H1 (cell line): ENCODE results near the gene NOD2. TPM values are rescaled to one million over a fixed set of nuclear protein-coding genes. Genes with fewer than 3 reads are reported as not detected.

Source experiments
- CTCF ChIA-PET: fragments of 300-600 bp; sonication (Branson Sonifier 250); formaldehyde crosslinking; loops from one replicate; lab custom pipeline; 2021; ENCODE audit not compliant: partially characterized antibody; lab: Charles Lee
- POLR2A ChIA-PET: fragments of 300-600 bp; sonication (Branson Sonifier 250); formaldehyde crosslinking; loops from one replicate; lab custom pipeline; 2021; ENCODE audit warnings: inconsistent platforms; ENCODE audit not compliant: partially characterized antibody; lab: Charles Lee
- DNase-seq, 2 experiments: peaks; one replicate each; pipeline versions ENCODE4 v3.0.0 to v3.0.0-alpha.2; 2010 to 2022; ENCODE audit warnings: low spot score in 2 of 2, low read depth in 1 of 2, mixed read lengths in 1 of 2
- FAIRE-seq: peaks from 2 replicates; lab custom pipeline; 2011; peaks lifted over from hg19 to GRCh38; lab: Jason Lieb, UNC
- H2AFZ ChIP-seq: 2 replicates; pipeline ENCODE4 v1.8.1; 2012; ENCODE audit warnings: low read length, inconsistent platforms
- H2AK5ac ChIP-seq: 2 replicates; pipeline ENCODE4 v1.6.1; 2013; ENCODE audit warnings: low read depth, low read length
- H2BK120ac ChIP-seq: replicated peaks from 2 replicates; pipeline ENCODE3; 2013; ENCODE audit warnings: low read depth, low read length, inconsistent platforms
- H2BK12ac ChIP-seq: 2 replicates; pipeline ENCODE4 v1.6.1; 2013; ENCODE audit warnings: low read depth, low read length
- H2BK15ac ChIP-seq: 2 replicates; pipeline ENCODE4 v1.6.1; 2013; ENCODE audit warnings: low read length
- H2BK20ac ChIP-seq: 2 replicates; pipeline ENCODE4 v1.6.1; 2013; ENCODE audit warnings: low read length
- H2BK5ac ChIP-seq: 2 replicates; pipeline ENCODE4 v1.6.1; 2013; ENCODE audit warnings: low read depth, low read length
- H3K14ac ChIP-seq: 2 replicates; pipeline ENCODE4 v1.6.1; 2013; ENCODE audit warnings: inconsistent platforms; ENCODE audit not compliant: insufficient read length
- H3K18ac ChIP-seq: 2 replicates; pipeline ENCODE4 v1.6.1; 2013; ENCODE audit warnings: low read length; ENCODE audit errors: extremely low read depth
- H3K23ac ChIP-seq: 2 replicates; pipeline ENCODE4 v1.6.1; 2013; ENCODE audit warnings: inconsistent platforms; ENCODE audit not compliant: insufficient read length
- H3K23me2 ChIP-seq: 2 replicates; pipeline ENCODE4 v1.6.1; 2013; ENCODE audit warnings: low read depth, low read length
- H3K27ac ChIP-seq: 2 replicates; pipeline ENCODE4 v1.6.1; 2011; ENCODE audit warnings: low read depth, low read length, inconsistent platforms
- H3K27me3 ChIP-seq, 4 experiments: replicated peaks in 1 of 4; 1 replicate in 1 of 4; 2 replicates in 3 of 4; pipeline versions ENCODE4 v1.6.1 to v1.8.1; 2011 to 2013; ENCODE audit warnings: low read length in 3 of 4, mild to moderate bottlenecking in 3 of 4, inconsistent platforms in 2 of 4, mixed read lengths in 2 of 4, moderate library complexity in 1 of 4; ENCODE audit not compliant: control insufficient read depth in 3 of 4, insufficient read depth in 3 of 4; ENCODE audit errors: extremely low read depth in 1 of 4
- H3K36me3 ChIP-seq, 4 experiments: 2 replicates each; pipeline versions ENCODE4 v1.6.1 to v1.8.1; 2011 to 2013; ENCODE audit warnings: mild to moderate bottlenecking in 4 of 4, low read length in 3 of 4, moderate library complexity in 2 of 4, control low read depth in 1 of 4, inconsistent platforms in 1 of 4; ENCODE audit not compliant: insufficient read depth in 4 of 4, control insufficient read depth in 2 of 4
- H3K4ac ChIP-seq: replicated peaks from 2 replicates; pipeline ENCODE3; 2013; ENCODE audit warnings: low read length, low read depth, mixed read lengths, inconsistent platforms; ENCODE audit not compliant: insufficient read length
- H3K4me1 ChIP-seq, 4 experiments: replicated peaks in 1 of 4; 1 replicate in 1 of 4; 2 replicates in 3 of 4; pipeline versions ENCODE4 v1.6.1 to v1.8.1; 2011 to 2013; ENCODE audit warnings: low read length in 3 of 4, inconsistent platforms in 2 of 4, mixed read lengths in 1 of 4; ENCODE audit not compliant: insufficient read depth in 4 of 4, control insufficient read depth in 3 of 4
- H3K4me2 ChIP-seq, 2 experiments: 2 replicates each; pipeline versions ENCODE4 v1.6.1 to v1.8.1; 2011 to 2013; ENCODE audit warnings: low read depth in 2 of 2, low read length in 2 of 2, control low read depth in 1 of 2, inconsistent platforms in 1 of 2, mild to moderate bottlenecking in 1 of 2; ENCODE audit not compliant: insufficient read depth in 1 of 2
- H3K4me3 ChIP-seq, 4 experiments: fragments of 200-600, 300-600 bp in 1 of 4; sonication (generic), shearing (Covaris generic), sonication (Bioruptor Twin) in 1 of 4; 2 replicates each; pipeline versions ENCODE4 v1.5.1 to v1.8.1; 2011 to 2016; ENCODE audit warnings: low read length in 4 of 4, low read depth in 3 of 4, control low read depth in 2 of 4, inconsistent platforms in 2 of 4, mild to moderate bottlenecking in 2 of 4, mixed read lengths in 1 of 4, moderate library complexity in 1 of 4; ENCODE audit not compliant: insufficient read depth in 2 of 4; ENCODE audit errors: extremely low read depth in 1 of 4
- H3K56ac ChIP-seq: replicated peaks from 2 replicates; pipeline ENCODE3; 2013; ENCODE audit warnings: low read depth, mild to moderate bottlenecking, mixed read lengths, low read length, inconsistent platforms; ENCODE audit not compliant: insufficient read length
- H3K79me1 ChIP-seq: 2 replicates; pipeline ENCODE4 v1.6.1; 2013; ENCODE audit warnings: low read depth, low read length, control low read depth
- H3K79me2 ChIP-seq, 2 experiments: 2 replicates each; pipeline versions ENCODE4 v1.6.1 to v1.8.1; 2012 to 2013; ENCODE audit warnings: low read length in 2 of 2, mild to moderate bottlenecking in 2 of 2, inconsistent platforms in 1 of 2; ENCODE audit not compliant: insufficient read depth in 2 of 2, control insufficient read depth in 1 of 2
- H3K9ac ChIP-seq, 4 experiments: replicated peaks in 1 of 4; 1 replicate in 1 of 4; 2 replicates in 3 of 4; pipeline versions ENCODE4 v1.6.1 to v1.8.1; 2011 to 2013; ENCODE audit warnings: low read depth in 3 of 4, low read length in 3 of 4, control low read depth in 2 of 4, mild to moderate bottlenecking in 2 of 4, moderate library complexity in 2 of 4, inconsistent platforms in 1 of 4; ENCODE audit errors: extremely low read depth in 1 of 4
- H3K9me3 ChIP-seq, 2 experiments: 2 replicates each; pipeline versions ENCODE4 v1.6.1 to v1.8.1; 2012 to 2013; ENCODE audit warnings: mild to moderate bottlenecking in 2 of 2, moderate library complexity in 2 of 2, control low read depth in 1 of 2, inconsistent platforms in 1 of 2, low read depth in 1 of 2, low read length in 1 of 2, mixed read lengths in 1 of 2; ENCODE audit not compliant: insufficient read depth in 2 of 2
- H4K20me1 ChIP-seq, 2 experiments: replicated peaks in 1 of 2; 2 replicates each; pipeline versions ENCODE3 to v1.8.1; 2011 to 2013; ENCODE audit warnings: inconsistent platforms in 2 of 2, low read length in 2 of 2, mild to moderate bottlenecking in 1 of 2; ENCODE audit not compliant: insufficient read depth in 2 of 2, control insufficient read depth in 1 of 2
- H4K5ac ChIP-seq: 2 replicates; pipeline ENCODE4 v1.6.1; 2013; ENCODE audit warnings: low read length, low read depth, mixed read lengths, inconsistent platforms; ENCODE audit not compliant: insufficient read length
- H4K8ac ChIP-seq: 2 replicates; pipeline ENCODE4 v1.8.0; 2013; ENCODE audit warnings: mild to moderate bottlenecking, moderate library complexity, low read length, inconsistent platforms; ENCODE audit not compliant: insufficient read depth; ENCODE audit errors: extremely low read depth
- H4K91ac ChIP-seq: replicated peaks from 2 replicates; pipeline ENCODE3; 2013; ENCODE audit warnings: low read length, mixed read lengths, inconsistent platforms; ENCODE audit not compliant: insufficient read length
- CTCF ChIP-seq, 3 experiments: IDR thresholded peaks; 1 replicate in 2 of 3; 2 replicates in 1 of 3; pipeline versions ENCODE4 v1.5.1 to v1.6.1; 2011; ENCODE audit warnings: low read length in 3 of 3, mild to moderate bottlenecking in 3 of 3, inconsistent platforms in 2 of 3, low read depth in 1 of 3, moderate library complexity in 1 of 3; ENCODE audit not compliant: insufficient read depth in 1 of 3; ENCODE audit errors: control extremely low read depth in 1 of 3
- NANOG ChIP-seq: IDR thresholded peaks from 2 replicates; pipeline ENCODE4 v1.6.1; 2011; ENCODE audit warnings: low read length, low read depth, mild to moderate bottlenecking, inconsistent platforms; ENCODE audit not compliant: insufficient read depth, poor library complexity, severe bottlenecking
- WGBS, 2 experiments: shearing (Covaris generic) in 1 of 2; methylation state at CpG; one replicate each; pipeline versions ENCODE4 v1.1.6 to v1.1.7; 2013 to 2015; ENCODE audit warnings: low lambda C conversion rate in 2 of 2, mixed read lengths in 2 of 2, inconsistent platforms in 1 of 2, low coverage in 1 of 2, missing lambda C conversion rate in 1 of 2; ENCODE audit not compliant: insufficient replicate concordance in 2 of 2, insufficient coverage in 1 of 2, insufficient read length in 1 of 2; ENCODE audit errors: extremely low coverage in 1 of 2, missing lambda C conversion rate in 1 of 2; 5-methylcytosine and 5-hydroxymethylcytosine counted together
- polyA plus RNA-seq, 7 experiments: library from polyadenylated mRNA; depleted of rRNA in 3 of 7; stranded (reverse) in 5 of 7; unstranded in 2 of 7; fragments of >200 nt in 5 of 7; fragments of 200-250 nt in 2 of 7; gene quantifications; 1 replicate in 5 of 7; 2 replicates in 1 of 7; 4 replicates in 1 of 7; pipeline versions ENCODE4 v1.2.1 to v1.2.3, GENCODE V29; 2011 to 2013; ENCODE audit warnings: missing spikeins in 2 of 7, mixed read lengths in 2 of 7
- total RNA-seq: library from RNA; stranded (reverse); fragmentation: NEBNext Ultra II Directional; extraction: Animal tissue kit (Norgen Biotek cat#: 25700); gene quantifications from 2 replicates; pipeline ENCODE4 v1.2.1, GENCODE V29; 2021

The NOD2 gene
- total and polyA plus RNA-seq, 2 of the 8 experiments (the other 6 are each of a cell fraction or from before 2014, with no cell fraction given) = 0.37 to 0.42 TPM

GRCh38 chr16:50673496-50674275, 19.7 kb upstream of the NOD2 start:
- no peak overlapping the region for H4K91ac ChIP-seq
- TF ChIP-seq CTCF (IDR thresholded peaks at IDR 0.05; ENCODE audit: control extremely low read depth in 1 of 3, insufficient read depth in 1 of 3, low read depth in 1 of 3, low read length in 3 of 3) (0 out of 4 replicates have a peak, but pooled peaks of 1 of the 3 experiments have one; percentile 0), NANOG (no peak)
- H3K4me3 ChIP-seq = no peak overlapping the region
- WGBS, 2 experiments = 91% methylated on average over 40 of the region's 70 CpGs; no CpG with 5 or more reads in 1 of the 2 experiments
- no peak overlapping the region for H2BK12ac ChIP-seq
- no peak overlapping the region for H2BK15ac ChIP-seq
- DNase-seq (no peak), FAIRE-seq (no peak)
- CTCF ChIA-PET = interaction anchor here (0.9 to 21.1 kb wide), 12 partner anchors 7 to 319 kb away, joined by 3 to 279 read pairs (median 4); partner anchors contain the start of gene SNX20
- no peak overlapping the region for H3K9ac ChIP-seq
- H3K36me3 ChIP-seq = no peaks in the 10 kb centered on the region
- H3K4ac ChIP-seq = no peak overlapping the region
- H3K23ac ChIP-seq = no peak overlapping the region
- H3K23me2 ChIP-seq = no peaks in the 10 kb centered on the region; the same call in 1 of the 2 replicates
- H4K5ac ChIP-seq = no peak overlapping the region
- H3K79me2 ChIP-seq = no peaks in the 10 kb centered on the region
- no peak overlapping the region for H2BK20ac ChIP-seq
- no peak overlapping the region for H2BK5ac ChIP-seq
- H4K20me1 ChIP-seq = no peaks in the 10 kb centered on the region
- no peak overlapping the region for H3K56ac ChIP-seq
- no peak overlapping the region for H3K27ac ChIP-seq
- peaks cover 13 to 20% of the 10 kb centered on the region in 2 experiments for H3K9me3 ChIP-seq
- H3K4me2 ChIP-seq = no peak overlapping the region
- H2AFZ ChIP-seq = no peak overlapping the region
- no peak overlapping the region for H3K14ac ChIP-seq
- H3K79me1 ChIP-seq = no peaks in the 10 kb centered on the region
- no peak overlapping the region for H3K18ac ChIP-seq
- H2AK5ac ChIP-seq = no peak overlapping the region
- POLR2A ChIA-PET = interaction anchor here (2.1 kb wide), 1 partner anchor 9 kb away, joined by 6 read pairs; no protein-coding TSS in a partner anchor
- no peak overlapping the region for H2BK120ac ChIP-seq
- no peaks in the 10 kb centered on the region for H3K27me3 ChIP-seq
- peak overlapping the region; percentile 89 for H4K8ac ChIP-seq
- H3K4me1 ChIP-seq = peaks cover 0 to 2% (median 0%) of the 10 kb centered on the region in 4 experiments; a peak in 1 of 7 replicates
